Mucosa of stomach (tissue), 1 donor: ENCODE data around the gene PCSK6.

Experiments
- H3K27me3 ChIP-seq: one replicate; pipeline ENCODE4 v1.7.0; 2013; ENCODE audit warnings: mild to moderate bottlenecking, low read length; ENCODE audit not compliant: control insufficient read depth, insufficient read depth
- H3K36me3 ChIP-seq: one replicate; pipeline ENCODE4 v1.7.0; 2013; ENCODE audit warnings: low read length; ENCODE audit not compliant: control insufficient read depth, insufficient read depth
- H3K4me1 ChIP-seq: one replicate; pipeline ENCODE4 v1.7.0; 2013; ENCODE audit warnings: mild to moderate bottlenecking, low read length; ENCODE audit not compliant: control insufficient read depth, insufficient read depth
- H3K4me3 ChIP-seq: one replicate; pipeline ENCODE4 v1.7.0; 2013; ENCODE audit warnings: low read length
- H3K9ac ChIP-seq: one replicate; pipeline ENCODE4 v1.7.0; 2013; ENCODE audit warnings: mild to moderate bottlenecking, low read length, moderate library complexity
- H3K9me3 ChIP-seq: one replicate; pipeline ENCODE4 v1.7.0; 2013; ENCODE audit warnings: mild to moderate bottlenecking, low read length, moderate library complexity; ENCODE audit not compliant: control insufficient read depth
- donor health status: Pancreatic carcinoma.

Gene PCSK6

DNA sequence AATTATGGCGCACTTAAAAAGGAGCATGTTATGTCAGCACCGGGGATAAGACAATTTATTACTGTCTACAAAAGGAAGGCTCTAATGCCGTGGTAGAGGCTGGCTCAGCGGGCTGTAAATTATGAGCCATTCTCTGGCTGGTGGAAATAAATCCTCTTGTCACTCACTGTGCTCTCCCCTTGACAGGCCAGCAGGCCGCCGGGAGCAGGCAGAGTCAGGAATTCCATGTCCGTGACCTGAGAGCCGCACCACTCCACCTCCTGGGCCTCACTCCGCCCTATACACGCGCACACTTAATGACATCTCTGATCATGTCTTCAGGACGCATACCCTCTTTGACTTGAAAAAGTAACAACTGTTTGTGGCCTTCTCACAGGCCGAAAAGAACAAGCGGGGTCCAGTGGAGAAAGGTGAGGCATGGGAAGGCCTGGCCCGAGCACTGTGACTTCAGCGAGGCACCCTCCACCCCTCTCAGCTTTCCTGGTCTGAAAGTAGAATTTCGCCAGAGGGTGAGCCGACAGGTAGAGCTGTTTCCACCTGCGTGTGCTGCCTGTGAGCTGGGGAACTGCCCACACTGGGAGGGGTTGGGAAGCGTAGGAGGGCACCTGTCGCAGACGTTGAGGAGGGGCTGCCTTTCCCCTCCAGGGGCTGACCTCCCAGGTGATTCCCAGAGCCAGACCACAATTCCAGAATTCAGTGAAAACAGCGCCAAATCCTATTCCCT, 13.2 kb upstream of the PCSK6 start:
- Histone ChIP-seq H3K4me1 (peaks cover 40% of the 10 kb centered on the region), H3K4me3 (no peak overlapping the region)

GRCh38 chr15:101501703-101502373, 12.3 kb upstream of the PCSK6 start:
- Histone ChIP-seq H3K4me3 (no peak overlapping the region), H3K9me3 (no peaks in the 10 kb centered on the region), H3K27me3 (peaks cover 10% of the 10 kb centered on the region), H3K4me1 (peaks cover 44% of the 10 kb centered on the region), H3K9ac (no peak overlapping the region), H3K36me3 (no peaks in the 10 kb centered on the region)

More for the DNA sequence above, 13.2 kb upstream of the PCSK6 start:
- Histone ChIP-seq H3K36me3 (no peaks in the 10 kb centered on the region), H3K9me3 (no peaks in the 10 kb centered on the region), H3K9ac (no peak overlapping the region), H3K27me3 (peaks cover 6% of the 10 kb centered on the region)

- Histone ChIP-seq H3K9me3 (no peaks in the 10 kb centered on the region), H3K9ac (no peak overlapping the region), H3K4me1 (peaks cover 52% of the 10 kb centered on the region)
These were observed 11.5 kb upstream of the PCSK6 start for GRCh38 chr15:101500865-101501551.

DNA sequence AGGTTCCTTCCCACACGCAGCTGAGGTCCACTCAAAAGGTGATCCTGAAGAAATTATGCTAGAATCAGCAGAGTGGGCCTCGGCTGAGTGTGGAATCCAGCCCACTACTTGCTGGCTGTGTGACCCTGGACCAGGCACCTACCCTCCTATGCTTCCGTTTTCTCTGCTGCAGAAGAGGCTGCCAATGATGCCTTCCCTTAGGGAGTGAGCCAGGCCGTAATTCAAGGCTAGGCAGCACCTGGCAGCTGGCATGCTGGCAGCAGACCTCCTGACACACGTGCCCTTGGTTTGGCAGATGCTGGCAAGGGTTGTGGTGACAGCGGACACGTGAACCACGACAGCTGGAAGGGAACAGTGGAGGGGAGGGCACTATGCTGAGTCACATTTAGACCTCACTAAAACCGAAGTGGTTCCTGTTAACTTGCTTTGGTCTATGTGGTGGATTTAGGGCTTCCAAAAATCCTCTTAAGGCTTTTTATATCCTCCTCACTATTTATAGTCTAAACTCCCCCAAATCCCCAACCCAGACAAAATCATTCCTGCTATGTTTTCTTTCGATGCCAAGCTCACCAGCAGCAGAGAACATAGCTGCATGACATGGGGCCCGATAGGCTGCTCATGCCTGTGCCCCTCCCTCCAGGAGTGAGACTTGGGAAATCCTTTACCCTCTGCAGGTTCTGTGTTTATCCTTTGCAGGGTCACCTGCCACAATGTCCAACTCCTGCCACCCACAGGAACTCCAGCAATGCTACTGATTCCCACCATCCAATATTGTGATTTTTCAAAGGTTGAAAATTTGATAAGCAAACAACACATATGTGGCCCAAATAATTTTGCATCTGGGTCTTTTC, 10.6 kb upstream of the PCSK6 start:
- peaks cover 27% of the 10 kb centered on the region for H3K27me3 ChIP-seq
- peaks cover 61% of the 10 kb centered on the region for H3K4me1 ChIP-seq
- H3K9ac ChIP-seq, result no peak overlapping the region
- H3K36me3 ChIP-seq, result no peaks in the 10 kb centered on the region
- H3K4me3 ChIP-seq, result no peak overlapping the region
- H3K9me3 ChIP-seq, result no peaks in the 10 kb centered on the region

More at GRCh38 chr15:101500865-101501551, 11.5 kb upstream of the PCSK6 start:
- peaks cover 18% of the 10 kb centered on the region for H3K27me3 ChIP-seq
- no peaks in the 10 kb centered on the region for H3K36me3 ChIP-seq
- no peak overlapping the region for H3K4me3 ChIP-seq

- H3K9ac ChIP-seq, result no peak overlapping the region
- no peaks in the 10 kb centered on the region for H3K36me3 ChIP-seq
- H3K4me1 ChIP-seq, result peaks cover 63% of the 10 kb centered on the region
- H3K27me3 ChIP-seq, result peaks cover 37% of the 10 kb centered on the region
- no peaks in the 10 kb centered on the region for H3K9me3 ChIP-seq
- no peak overlapping the region for H3K4me3 ChIP-seq
These were observed 9.4 kb upstream of the PCSK6 start for GRCh38 chr15:101498717-101499480.

DNA sequence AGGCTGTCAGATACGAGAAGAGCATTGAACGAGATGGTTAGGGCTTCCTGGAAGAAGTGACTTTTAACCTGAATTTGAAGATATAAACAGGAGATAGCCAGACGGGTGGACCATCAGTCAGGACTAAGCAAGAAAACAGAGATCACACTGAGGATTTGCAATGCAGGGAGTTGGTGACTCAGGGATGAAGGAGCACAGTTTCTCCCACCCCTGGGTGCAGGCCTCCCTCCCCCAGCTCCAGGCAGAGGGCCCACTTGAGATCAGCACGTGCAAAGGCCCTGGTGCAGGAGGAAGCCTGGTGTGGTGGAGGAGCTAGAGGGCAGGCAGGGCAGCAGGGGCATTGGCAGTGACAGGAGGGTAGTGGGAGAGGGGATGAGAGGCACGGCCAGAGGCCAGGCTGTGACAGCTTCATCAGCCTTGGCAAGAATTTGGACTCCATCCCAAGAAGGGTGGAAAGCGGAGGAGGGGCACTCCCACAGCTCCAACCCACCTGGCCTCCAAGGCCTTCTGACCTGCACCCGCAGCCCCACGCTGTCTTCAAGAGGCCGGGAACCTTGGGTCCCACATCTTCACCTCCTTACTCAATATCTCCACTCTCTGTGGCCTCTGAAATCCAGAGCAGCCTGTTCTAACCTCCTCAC, 8.7 kb upstream of the PCSK6 start:
- Histone ChIP-seq H3K27me3 (peaks cover 37% of the 10 kb centered on the region), H3K4me1 (peaks cover 63% of the 10 kb centered on the region), H3K9ac (no peak overlapping the region), H3K9me3 (no peaks in the 10 kb centered on the region), H3K36me3 (no peaks in the 10 kb centered on the region), H3K4me3 (no peak overlapping the region)

DNA sequence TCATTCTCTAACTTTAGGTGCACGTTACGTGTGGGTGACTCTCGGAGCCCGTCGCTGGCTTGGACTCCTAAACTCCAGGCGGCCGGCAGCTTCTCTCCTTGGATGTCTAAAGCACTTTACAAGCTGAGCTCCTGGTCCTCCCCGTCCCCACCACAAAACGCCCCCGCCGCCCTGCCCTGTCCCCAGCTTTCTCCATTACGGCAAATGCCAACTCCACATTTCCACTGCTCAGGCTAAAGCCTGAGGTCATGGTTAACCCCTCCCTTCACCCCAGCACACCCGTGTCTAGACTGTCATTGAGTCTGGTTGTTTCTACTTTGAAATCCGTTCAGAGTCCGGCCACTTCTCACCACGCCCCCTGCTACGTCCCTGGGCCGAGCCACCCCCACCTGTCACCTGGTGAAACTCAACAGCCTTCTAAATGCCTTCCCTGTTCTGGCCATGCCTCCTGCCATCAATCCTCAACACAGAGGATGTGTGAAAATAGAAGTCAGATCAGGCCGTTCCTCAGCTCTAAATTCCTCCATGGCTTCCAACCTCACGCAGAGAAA, 8.1 kb upstream of the PCSK6 start:
- H3K36me3 ChIP-seq, result no peaks in the 10 kb centered on the region
- H3K9me3 ChIP-seq, result no peaks in the 10 kb centered on the region
- peaks cover 63% of the 10 kb centered on the region for H3K4me1 ChIP-seq
- H3K4me3 ChIP-seq, result no peak overlapping the region
- H3K9ac ChIP-seq, result no peak overlapping the region
- H3K27me3 ChIP-seq, result peaks cover 37% of the 10 kb centered on the region

GRCh38 chr15:101497017-101497416, 7.5 kb upstream of the PCSK6 start:
- Histone ChIP-seq H3K4me1 (peaks cover 62% of the 10 kb centered on the region), H3K4me3 (no peak overlapping the region), H3K27me3 (peaks cover 32% of the 10 kb centered on the region), H3K9me3 (no peaks in the 10 kb centered on the region), H3K9ac (no peak overlapping the region), H3K36me3 (no peaks in the 10 kb centered on the region)

- Histone ChIP-seq H3K27me3 (peaks cover 31% of the 10 kb centered on the region), H3K9ac (peak overlapping the region; percentile 29), H3K9me3 (no peaks in the 10 kb centered on the region), H3K4me3 (no peak overlapping the region), H3K36me3 (no peaks in the 10 kb centered on the region), H3K4me1 (peaks cover 56% of the 10 kb centered on the region)
These were observed 6.9 kb upstream of the PCSK6 start for GRCh38 chr15:101496198-101496986.
